Coronary artery (tissue), 2 donors: Measurements from ENCODE around the gene KRT34.

Source experiments
- DNase-seq: peaks from one replicate; pipeline ENCODE4 v3.0.0-alpha.2; 2017; ENCODE audit warnings: low spot score
- H3K27ac ChIP-seq, 2 donors: fragments of 200-600 bp; sonication (generic); one replicate each; pipeline ENCODE4 v1.5.1; 2016 to 2019
- H3K4me3 ChIP-seq: fragments of 200-600 bp; sonication (generic); 2 replicates; pipeline ENCODE4 v1.5.1; 2016; ENCODE audit warnings: mild to moderate bottlenecking, moderate library complexity
- CTCF ChIP-seq: fragments of 200-600 bp; sonication (generic); IDR thresholded peaks from one replicate; pipeline ENCODE4 v1.5.1; 2019; ENCODE audit warnings: antibody characterized with exemption

KRT34 gene

GRCh38 chr17:41340494-41340893 is 41.6 kb downstream of the KRT34 start:
- Histone ChIP-seq H3K27ac (no peak overlapping the region), H3K4me3 (no peak overlapping the region)
- TF ChIP-seq CTCF = no peak
- no peak for DNase-seq

DNA sequence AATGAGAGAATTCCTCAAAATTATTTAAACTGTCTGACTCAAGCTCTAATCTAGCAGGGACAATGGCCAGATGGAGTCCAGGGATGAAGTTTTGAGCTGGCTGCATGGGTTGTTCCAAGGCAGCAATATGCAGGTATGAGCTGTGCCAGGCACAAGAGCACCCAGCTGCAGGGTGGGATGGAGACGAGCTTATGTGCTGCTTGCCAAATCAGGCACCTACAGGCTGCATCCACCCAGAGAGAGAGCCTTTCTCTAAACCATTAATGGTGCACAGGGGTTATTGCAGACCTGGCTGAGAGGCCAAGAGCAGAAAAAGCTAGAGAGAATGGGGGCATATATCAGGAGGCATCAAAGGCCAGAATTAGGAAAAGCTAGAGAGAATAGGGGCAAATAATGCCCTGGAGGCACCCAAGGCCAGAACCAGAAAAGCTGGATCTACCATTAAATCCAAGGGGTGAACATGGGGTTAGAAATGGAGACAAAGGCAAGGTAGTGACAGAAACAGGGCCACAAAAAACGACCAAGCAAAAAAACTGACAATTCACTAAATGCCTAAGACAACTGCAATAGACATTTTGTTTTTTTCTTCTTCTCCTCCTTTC is 42.4 kb downstream of the KRT34 start:
- no peak for TF ChIP-seq CTCF
- Histone ChIP-seq H3K4me3 (no peak overlapping the region), H3K27ac (no peak overlapping the region)
- no peak for DNase-seq

- no peak for TF ChIP-seq CTCF
- Histone ChIP-seq H3K27ac (no peak overlapping the region), H3K4me3 (no peak overlapping the region)
- no peak for DNase-seq
Measured at GRCh38 chr17:41338961-41339485, 43.1 kb downstream of the KRT34 start.

DNA sequence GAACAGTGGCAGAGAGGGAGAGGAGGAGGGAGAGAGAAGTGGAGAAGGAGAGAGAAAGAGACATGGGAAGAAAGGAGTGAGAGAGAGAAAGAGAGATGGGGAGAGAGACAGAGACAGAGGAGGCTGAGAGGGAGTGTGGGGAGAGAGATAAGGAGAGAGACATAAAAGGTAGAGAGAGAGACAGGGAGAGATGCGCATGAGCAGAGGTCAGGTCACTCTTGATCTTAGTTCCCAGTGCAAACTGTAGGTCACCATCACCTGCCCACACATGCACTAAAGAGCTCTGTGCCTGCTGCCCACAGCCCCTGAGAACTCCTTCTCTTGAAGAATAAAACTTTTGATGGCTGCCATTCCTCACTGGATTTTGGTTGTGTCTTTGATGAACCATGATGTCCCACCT is 46.4 kb downstream of the KRT34 start:
- no peak for DNase-seq
- Histone ChIP-seq H3K4me3 (no peak overlapping the region), H3K27ac (no peak overlapping the region)
- TF ChIP-seq CTCF = no peak

DNA sequence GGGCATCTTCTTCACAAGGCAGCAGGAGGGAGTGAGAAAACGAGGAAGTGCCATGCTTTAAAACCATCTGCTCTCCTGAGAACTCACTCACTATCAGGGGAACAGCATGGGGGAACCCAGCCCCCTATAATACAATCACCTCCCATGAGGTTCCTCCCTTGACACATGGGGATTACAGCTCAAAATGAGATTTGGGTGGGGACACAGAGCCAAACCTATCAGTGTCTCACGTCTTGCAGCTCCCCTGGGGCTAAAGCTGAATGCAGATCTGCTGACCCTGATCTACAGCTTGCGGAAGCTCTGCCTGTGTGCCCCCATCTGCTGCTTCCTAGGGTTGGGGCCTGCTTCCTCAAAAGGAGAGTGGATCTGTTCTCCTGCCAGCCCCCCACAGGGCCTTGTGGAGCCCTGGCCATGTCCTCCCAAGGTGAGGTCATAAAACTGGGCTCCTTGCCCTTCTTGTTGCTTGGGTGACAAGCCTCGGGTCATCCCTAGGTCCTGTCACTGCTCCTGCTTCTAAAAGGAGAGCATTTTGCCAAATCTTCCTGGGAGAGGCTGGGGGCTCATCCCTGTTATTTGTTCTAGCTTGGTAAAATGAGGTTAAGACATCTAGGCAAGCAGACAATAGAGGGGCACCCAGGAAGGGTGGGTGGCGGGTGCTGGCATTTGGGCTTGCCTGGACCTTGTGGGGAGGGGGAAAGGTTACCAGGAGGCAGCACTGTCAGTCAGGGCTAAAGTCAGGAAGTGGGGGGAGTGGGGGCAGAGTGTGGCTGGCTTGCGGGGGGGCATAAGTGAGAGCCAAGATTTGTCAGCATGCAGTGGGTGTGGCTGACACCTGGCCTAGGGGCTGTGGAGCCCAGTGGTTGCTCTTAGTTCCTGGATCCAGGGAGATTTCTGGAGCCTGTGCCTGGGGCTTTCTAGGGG is 47.5 kb downstream of the KRT34 start:
- no peak for DNase-seq
- no peak for TF ChIP-seq CTCF
- no peak overlapping the region for H3K27ac ChIP-seq
- no peak overlapping the region for H3K4me3 ChIP-seq

DNA sequence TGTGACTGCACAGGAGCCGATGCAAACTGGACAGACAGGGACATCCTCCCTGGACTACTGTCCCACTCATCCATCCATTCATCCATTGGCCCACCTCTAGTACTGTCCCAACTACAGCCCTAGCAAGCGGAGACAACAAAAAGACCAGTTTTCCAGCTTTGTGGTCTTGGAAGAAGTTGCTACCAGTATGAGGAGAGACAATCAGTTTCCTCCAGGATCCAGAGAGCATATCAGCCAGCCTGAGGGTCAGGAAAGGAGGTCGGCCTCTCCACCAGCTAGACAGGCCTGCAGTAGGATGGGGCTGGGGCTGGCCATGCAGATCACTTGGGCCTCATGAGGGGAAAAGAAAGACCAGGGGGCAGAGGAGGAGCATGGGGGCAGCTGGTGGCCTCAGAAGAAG is 48.3 kb downstream of the KRT34 start:
- H3K27ac ChIP-seq = no peak overlapping the region
- TF ChIP-seq CTCF = no peak
- DNase-seq = no peak
- no peak overlapping the region for H3K4me3 ChIP-seq
